T-helper 22 cell (primary cell): Measurements from ENCODE around the gene NOS1AP.

ENCODE experiments used
- DNase-seq: peaks from one replicate; pipeline ENCODE4 v3.0.0-alpha.2; 2020; ENCODE audit warnings: low read depth

Gene NOS1AP

DNA sequence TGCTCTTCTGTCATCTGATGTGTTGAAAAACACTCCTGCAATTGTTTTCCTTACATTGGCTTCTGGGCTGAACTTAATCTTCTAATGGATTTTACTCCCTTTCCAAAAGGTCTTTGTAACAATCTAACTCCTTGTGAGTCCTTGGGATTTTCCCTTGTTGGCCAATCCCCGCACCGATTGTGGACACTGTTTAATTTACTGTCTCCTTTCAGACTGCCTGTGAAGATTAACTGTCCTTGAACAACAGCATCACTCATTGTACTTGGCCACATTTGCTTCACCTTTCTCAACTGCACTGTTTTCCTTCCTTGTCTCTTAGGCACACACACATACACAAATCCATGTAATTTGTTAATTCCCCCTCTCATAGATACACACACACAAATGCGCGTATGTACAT, 186.8 kb downstream of the NOS1AP start:
- no peak for DNase-seq

DNA sequence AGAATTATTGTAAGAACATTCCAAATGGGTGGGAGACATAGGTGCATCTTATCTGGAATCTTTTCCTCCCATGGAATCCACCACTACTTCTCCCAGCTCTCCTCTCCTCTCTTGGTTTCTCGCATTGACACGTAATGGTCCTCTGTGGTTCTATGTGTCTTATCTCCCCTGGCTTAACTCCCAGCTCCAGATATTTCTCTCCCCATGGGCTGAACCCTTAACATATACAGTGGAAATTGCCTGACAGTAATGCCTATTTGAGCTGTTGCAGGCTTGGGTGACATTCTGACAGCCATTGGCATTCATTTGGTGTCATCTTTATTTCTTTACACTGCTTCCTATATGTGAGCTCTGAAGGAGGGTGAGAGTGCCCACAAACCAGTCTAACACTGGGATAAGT, 188.9 kb downstream of the NOS1AP start:
- DNase-seq: no peak

DNA sequence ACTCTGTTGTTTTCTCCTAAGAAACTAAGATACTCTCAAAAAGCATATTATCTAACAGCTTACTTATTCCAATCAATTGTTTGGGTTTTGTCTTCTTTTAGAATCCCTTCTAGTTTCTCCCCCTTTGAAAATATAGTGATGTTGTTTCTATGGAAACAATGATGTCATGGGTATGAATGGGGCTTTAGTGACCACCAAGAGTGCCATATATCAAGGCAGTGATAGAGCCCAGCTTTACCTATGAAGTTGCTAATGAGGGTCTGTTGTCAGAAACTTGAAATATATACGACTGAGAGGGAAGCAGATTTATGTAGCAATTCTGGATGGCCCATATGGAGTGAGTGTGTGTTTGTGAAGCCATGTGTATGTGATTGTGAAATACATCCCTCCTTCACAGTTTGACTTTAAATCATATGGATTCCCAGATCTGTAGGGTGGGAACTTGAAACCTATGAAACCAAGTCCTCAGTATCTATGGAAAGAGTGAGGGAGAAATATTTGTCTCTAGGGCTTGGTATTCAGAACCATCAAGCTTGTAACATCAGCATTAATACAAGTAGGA, 190.5 kb downstream of the NOS1AP start:
- DNase-seq: no peak

DNA sequence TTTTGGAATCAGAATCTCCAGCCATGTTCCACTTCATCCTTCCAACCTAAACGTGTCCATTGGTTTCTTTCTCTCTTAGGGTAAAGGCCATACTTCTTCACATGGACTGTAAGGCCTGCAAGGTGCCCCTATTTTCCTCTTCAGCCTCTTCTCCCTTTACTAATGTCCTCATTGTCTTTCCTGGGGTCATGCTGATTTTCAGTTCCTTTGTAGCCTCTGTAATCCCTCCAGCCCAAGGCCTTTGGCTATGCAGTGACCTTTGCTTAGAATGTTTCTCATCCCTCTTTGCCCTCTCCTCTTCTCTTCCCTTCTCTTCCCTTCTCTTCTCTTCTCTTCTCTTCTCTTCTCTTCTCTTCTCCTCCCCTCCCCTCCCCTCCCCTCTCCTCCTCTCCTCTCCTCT, 194.6 kb downstream of the NOS1AP start:
- no peak for DNase-seq

DNA sequence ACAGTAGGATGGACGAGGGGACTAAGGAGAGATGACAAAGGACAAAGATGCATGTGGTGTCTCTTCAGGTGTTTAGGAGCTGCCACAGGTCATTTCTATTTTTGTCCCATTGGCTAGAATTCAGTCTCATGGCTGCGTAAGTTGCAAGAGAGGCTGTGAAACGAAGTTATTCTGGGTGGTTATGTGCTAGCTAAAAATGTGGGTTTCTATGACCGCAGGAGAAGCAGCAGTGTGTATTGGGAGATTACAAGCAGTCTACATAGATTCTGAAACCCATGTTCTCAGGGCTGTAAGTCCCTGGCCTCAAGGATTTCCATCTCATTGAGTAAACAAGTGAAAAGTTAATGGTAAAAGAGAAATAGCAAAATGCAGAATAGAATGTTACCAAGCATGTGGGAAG, 196.5 kb downstream of the NOS1AP start:
- no peak for DNase-seq

DNA sequence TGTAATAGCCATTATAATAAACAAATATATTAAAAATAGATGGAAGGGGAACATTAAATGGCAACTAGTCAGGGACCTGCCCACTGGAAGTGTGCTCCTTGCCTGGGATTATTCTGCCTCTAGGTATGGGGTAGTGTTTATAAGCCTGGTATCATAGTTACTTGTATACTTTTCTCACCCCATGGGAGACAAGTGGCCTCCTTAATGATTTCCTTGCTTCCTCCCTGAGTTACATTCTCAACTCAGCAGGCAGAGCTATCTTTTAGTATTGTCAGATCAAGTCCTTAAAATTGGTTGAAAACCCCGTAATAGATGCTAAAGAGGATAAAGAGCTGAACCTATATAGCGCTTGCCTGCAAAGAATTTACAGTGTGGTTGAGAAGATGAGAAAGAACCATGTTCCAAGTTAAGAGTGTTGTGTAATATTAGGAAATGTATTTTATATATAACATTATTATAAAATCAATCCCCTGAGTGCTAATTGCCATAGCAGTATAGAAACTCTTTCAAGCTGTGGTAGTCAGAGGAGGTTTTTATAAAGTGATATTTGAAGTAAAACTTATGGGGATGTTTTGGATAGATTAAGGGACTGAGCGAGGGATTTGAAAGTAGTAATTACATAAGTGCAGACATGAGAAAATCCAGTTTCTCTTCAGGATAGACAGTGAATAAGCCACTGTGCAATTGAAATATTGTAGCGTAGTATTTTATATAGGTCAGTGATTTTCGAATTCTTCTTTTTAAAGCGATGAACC, 200.7 kb downstream of the NOS1AP start:
- DNase-seq: no peak

DNA sequence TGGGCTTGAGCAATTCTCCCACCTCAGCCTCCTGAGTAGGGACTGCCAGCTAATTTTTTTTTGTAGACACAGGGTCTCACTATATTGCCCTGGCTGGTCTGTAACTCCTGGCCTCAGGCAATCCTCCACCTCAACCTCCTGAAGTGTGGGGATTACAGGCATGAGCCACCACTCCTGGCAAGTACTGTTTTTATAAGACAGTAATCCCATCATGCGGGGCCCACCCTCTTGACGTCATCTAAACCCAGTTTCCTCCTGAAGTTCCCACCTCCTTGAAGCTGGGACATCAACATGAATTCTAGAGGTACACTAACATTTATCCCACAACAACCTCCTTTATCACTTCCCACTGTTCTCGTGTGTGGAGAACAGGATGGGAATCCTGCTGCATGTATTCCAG, 202.5 kb downstream of the NOS1AP start:
- DNase-seq: no peak

DNA sequence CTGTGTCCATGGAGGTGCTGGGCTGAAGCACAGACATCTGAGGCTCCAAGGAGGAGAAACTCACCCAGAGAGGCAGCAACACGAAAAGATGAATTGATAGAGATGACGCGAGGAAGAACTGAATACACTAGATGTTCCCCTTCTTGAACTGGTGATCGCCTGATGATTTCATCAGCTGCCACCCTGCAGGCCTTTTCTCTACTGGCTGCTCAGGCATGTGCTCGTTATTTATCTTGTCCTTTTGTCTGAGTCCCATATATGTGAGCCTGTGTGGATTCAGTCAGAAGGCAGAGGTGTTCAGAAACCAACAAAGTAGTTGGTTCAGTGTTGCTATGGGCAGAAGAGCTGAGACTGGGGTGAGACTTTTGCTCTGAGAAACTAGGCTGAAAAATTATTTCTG, 202.9 kb downstream of the NOS1AP start:
- DNase-seq: no peak

DNA sequence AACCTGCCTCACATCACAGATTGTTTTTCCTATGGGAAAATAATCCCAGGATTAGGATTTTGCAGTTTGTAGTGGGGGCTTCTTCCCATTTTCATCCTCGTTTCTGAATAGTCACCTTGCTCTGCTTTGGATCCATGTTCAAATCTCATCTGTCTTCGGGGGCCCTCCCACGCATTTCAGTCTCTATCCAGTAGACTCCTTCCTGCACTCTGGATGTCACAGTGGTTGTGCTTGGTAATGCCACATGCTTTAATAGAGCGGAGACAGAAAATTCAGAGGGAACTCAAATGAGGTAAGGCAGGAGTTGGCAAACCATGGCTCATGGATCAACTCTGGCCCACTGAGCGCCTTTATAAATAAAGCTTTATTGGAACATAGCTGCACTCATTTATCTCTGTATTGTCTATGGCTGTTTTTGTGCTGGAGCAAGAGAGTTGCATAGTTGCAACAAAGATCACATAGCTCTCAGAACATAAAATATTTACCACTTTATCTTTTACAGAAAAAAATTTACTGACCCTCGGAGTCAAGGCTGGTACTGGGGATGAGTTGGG, 206.2 kb downstream of the NOS1AP start:
- no peak for DNase-seq

DNA sequence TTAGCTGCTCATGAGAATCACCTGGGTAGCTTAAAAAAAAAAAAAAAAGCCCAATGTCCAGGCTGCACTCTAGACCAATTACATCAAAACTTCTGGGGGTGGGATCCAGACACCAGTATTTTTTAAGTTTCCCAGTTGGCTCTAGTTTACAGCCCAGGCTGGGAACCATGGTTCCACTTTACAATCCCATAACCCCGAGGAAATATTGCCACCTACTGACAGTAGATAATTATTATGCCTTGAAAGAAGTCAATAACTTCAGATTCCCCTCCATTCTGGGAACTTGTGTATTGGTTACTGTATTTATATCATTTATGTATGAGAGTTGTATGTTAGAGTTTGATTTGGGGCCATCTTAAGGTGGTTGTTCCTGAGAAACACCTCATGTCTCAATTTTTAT, 207.0 kb downstream of the NOS1AP start:
- no peak for DNase-seq

DNA sequence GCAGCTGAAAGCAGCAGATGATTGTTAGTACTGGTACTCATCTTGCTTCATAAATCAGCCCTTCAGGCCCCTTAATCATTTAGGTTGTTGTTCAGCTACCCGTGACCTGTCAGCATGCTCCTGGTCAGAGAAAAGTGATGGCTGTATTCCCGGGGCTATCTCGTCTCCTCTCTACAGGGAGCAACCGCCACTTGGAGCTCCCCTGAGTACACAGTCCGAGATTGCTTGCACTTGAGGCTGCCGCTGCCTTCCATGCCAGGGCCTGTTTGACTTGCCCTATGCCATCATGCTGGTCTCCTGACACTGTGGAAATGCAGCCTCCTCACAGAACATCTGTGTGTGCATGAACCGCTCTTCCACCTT, 209.6 kb downstream of the NOS1AP start:
- no peak for DNase-seq

DNA sequence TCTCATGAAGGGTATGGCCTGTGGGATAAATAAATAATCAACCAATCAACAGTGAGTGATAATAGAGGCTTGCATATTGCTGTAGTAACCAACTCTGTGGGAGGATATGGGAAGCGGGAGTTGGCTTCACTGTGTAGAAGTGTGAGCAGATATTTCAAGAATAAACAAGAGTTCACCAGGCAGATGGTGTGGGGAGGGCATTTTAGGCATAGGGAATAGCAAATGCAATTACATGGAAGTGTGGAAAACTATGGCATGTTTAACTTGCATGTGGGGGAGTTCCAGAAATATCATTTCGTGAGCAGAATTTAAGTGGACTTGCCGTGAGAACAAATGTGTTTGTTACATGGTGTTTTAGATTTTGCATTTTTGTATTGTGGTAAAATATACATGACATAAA, 211.9 kb downstream of the NOS1AP start:
- no peak for DNase-seq

DNA sequence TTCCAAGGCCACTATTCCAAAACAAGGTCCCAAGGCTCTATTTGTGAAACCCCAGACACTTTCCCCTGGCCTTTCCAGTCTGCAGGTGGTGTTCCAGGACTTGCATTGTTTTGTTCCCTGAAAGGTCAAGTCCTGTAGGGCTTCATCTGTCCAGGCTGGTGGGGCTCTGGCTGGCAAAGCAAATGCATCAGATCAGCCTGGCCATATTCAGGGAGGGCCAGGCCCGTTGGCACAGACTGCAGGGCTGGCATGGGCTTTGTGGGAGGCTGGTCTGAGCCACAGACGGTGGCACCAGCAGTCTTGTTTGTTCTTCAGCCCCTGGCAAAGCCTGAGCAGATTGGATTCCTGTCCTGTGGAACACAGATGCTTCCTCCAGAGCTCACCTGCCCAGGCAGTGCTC, 214.2 kb downstream of the NOS1AP start:
- DNase-seq: no peak

DNA sequence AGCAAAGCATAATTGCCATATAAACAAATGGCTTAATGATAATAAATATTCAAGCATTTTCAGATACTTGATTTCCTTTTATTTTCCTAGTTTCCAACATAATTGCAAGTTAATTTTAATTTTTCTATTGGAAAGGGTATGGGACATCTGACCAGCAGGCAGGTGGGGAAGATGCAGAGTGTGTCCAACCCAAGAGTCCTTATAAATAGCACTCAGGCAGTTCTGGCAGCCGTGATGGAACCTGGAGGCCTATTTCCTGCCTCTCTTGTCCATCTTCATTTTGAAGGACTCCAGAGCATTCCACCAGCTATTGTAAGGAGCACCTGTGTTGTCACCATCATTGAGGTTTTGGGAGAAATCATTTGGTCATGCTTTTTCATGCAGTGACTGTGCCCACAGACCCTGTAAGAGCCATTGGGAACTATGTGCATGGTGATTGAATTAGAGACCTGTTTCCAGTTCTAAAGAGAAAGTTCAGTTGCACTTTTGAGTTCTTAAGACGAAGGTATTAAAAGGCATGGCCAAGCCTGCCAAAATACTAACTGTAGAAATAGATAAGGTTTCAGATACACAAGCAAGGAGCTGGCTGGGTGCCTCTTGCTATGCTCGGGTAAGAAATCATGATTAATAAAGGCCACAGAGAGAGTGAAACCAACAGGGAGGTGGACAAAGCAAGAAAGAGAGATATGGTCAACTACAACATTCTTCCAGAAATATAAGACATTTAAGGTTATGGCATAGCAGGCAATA, 214.9 kb downstream of the NOS1AP start:
- no peak for DNase-seq

DNA sequence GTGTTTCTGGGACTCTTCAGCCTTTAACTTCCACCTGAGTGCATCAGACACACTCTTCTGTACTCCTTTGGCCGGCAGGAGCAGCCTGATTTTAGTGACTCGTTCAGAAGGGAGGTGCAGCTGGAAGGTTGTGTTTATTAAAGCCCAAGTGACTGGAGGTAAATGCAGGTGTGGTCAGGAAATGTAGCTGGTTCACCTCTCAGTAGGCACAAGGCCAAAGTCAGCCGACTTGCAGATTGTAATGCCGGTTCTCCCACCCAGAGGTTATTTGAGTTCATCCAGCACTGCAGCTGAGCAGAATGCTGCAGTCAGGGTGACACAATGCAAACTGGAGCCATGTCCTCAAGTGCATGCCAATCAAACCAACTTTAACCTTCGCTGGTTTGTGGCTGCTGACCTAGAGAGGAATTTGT, 215.7 kb downstream of the NOS1AP start:
- DNase-seq: no peak

DNA sequence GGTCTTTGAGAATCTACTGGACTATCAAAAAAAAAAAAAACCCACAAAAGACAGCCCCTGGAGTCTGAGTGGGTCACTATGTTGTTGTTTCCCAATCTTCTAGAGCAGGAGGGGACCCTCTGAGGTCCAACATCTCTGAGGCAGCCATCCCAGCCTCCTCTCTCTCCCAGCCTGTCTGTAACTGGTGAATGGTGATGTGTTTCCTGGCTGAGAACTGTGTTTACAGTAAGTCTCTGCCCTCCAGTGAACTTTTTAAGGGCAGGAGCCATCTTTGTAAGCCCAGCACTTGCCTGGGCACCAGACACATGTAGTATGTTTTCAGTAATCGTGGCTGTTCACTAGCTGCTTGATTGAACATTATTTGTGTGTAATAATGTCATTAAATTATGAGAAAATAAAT, 221.5 kb downstream of the NOS1AP start:
- DNase-seq: no peak

DNA sequence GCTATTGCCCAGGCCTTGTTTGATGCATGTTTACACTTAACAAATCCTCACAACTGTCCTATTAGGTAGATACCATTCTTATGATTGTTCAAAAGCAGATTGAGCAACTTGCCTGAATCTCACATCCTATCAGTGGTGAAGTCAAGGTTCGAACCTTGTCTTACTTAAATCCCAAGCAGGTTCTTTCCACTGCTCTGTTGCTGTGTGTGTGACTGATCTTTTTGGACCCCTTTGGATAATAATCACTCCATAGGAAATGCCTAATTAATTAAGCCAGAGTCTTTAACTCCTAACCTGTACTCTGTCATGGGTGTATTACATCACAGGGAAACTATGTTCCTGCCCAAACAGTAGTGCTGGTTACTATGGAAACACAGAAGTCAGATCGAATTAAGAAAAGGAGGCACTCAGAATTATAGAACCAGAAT, 222.9 kb downstream of the NOS1AP start:
- DNase-seq: no peak

DNA sequence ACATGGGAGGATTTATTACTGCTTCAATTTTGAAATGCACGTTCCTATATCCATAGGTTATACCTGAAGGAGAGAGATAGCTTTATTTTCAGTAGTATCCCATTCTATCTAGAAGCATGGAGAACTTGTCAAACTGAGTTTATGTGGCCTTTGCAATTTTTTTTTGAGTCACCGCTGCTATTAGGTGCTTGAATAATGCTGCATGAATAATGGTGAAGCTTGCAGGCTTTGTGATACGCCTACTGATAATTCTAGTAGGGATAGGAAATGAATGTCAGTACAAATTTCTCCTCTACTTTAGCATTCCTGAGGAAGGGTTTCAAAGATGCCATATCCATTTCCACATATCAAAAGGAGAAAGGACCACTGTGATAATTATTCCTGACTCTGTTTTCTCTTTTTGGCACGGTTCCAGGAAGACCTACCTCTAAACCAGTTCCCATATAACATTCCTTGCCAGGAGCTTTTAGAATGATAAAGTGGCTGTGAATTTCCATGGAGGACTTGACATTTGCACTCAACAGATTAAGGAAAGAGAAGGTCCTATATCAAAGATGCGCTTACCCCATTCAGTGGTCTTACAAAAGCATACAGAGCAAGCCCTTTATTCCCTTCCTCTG, 223.7 kb downstream of the NOS1AP start:
- no peak for DNase-seq

DNA sequence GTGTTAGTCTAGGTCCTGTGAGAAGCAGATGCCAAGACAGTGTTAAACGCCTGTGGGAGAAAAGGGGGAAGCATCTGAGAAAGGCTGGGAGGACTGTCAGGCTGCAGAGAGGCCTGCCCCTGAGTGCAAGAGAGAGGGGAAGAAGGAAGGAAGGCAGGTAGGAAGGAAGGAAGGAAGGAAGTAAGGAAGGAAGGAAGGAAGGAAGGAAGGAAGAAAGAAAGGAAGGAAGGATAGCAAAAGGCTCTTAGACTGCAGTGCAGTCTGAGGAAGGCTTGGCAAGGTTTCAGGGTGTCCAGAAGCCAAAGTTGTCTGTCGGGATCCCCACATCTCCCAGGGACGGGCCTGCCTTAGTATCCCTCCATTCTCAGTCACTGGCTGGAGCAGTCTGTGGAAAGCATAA, 224.5 kb downstream of the NOS1AP start:
- DNase-seq: no peak

DNA sequence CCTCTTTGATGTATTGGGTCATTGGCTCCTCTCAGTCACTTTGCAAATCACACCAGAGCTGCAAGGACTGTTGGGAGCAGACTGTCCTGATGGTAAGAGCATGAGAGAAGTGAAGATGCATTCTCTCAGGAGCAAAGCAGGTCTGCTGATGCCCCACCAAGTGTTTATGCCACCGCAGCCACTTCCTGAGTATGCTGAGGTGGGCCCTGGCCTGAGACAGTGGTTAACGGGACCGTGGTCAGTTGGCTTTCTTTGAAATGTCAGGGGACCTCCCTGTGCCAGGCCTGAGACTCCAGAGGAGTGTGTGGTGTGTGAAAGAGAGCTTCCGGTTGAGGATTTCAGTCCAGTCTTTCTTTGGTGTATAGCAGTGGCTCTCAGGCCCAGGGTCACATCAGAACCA, 227.7 kb downstream of the NOS1AP start:
- DNase-seq: no peak

DNA sequence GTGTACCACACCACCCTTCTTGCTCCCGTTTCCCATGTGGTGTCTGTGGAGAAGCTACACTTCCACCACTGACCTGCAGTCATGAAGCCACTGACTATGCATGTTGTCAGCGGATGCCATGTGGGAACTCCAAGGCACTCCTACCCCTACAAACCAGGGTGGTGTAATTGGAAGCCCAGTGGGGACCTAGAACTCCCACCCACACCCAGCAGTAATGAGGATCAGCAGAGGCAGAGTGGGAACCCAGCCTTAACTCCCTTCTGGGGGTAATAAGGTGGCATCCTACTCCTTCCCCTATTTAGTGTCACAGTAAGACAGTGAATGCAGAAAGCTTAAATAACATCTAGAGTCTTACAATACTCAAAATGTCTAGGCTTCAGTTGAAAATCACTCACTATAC, 228.8 kb downstream of the NOS1AP start:
- no peak for DNase-seq

DNA sequence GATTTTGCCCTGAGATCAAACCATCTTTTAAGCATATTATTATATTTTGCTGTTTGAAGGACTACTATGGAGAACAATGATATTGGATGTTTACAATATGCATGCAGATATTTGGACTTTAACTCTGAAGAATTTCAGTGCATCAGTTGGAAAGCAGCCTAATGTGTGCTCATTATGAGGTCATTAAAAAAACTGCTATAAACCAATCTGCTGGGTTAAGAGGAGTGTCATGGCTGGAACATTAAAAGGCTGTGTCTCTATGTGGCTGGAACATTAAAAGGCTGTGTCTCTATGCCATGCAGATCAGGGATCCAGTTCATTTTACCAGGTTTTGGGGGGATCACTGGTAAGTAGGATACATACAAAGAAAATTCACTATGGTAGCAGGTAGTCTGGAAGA, 229.5 kb downstream of the NOS1AP start:
- DNase-seq: no peak
